DMS53 (cell line): ENCODE measurements around the gene DAB2IP.

Experiments used
- DNase-seq: peaks from one replicate; lab custom pipeline; 2025; lab: John Stamatoyannopoulos, UW

The DAB2IP gene

DNA sequence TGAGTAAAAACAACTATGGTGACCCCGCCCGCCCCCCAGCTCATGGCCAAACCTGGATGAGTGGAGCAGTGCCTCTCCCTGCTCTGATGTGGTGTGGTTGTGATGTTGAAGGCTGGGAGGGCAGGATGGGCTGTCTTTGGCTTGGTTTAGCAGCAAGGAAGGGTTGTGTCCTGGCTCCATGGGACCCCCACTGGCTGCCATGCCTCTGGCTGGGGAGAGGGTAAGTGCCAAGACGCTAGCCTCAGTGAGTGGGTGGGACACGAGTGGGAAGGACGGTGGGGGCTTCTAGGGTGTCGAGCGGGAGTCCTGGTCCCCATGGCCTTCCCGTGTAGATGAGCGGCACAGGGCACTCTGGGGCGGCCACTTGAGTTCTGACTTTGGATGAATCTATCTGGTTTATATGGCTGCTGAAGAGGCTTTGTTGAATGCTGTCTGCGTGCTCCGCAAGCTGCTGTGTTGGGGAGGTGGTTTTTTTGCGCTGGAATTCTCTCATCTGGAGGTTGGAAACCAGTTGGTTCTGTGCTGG, 50.4 kb downstream of the DAB2IP start:
- no peak for DNase-seq

DNA sequence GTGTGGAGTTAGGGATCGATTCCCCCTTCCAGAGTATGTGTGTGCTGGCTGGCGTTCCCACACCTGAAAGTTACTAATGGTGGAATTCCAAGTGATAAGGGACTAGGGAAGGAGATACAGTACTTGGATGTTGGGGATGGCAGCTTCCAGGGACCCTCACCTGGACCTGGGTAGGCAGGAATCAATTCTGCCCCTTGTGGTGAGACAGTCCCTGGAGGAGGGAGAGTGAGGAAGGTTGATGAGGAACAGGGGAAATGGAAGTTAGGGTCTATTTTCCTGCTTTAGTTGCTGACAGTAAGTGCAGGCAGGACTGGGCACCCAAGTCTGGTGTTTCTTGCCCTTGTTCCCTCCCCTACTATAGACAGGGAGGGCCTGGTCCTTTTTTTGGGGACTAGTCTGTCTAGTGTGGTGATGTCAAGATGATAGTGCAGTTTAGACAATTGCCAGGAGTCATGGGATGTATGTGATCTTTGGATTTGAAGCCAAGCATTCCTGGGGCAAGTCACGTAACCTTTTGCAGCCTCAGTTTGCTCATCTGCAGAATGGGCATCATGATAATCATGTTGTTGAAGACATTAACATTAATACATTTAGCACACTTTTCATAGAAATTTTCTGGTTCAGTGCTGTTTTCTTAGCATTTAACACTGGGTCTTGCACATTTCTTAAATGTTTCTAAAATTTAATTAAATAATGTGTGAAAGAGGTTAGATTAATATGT, 51.7 kb downstream of the DAB2IP start:
- no peak for DNase-seq

DNA sequence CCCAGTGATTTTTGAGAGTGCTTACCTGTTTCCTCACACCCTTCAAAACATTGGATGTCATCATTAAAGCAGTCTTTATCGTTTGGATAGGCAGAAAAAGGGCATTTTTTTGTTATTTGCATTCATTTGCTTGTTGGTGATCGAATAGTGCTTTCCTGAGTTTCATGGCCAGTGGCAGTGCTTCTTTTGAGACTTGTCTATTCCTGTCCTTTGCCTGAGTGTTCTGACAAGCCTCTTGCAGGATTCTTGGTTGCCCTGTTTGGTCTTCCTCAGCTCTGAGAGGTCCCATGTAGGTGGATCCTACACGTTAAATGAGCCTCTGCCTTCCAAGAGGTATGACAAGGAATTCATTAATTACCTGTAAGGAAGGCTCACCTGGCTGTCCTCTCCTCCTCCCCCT, 52.8 kb downstream of the DAB2IP start:
- DNase-seq = no peak

GRCh38 chr9:121706149-121706750, 54.8 kb downstream of the DAB2IP start:
- DNase-seq = no peak

GRCh38 chr9:121707477-121708424, 56.3 kb downstream of the DAB2IP start:
- no peak for DNase-seq

- no peak for DNase-seq
These were observed 57.5 kb downstream of the DAB2IP start for GRCh38 chr9:121708768-121709488.

DNA sequence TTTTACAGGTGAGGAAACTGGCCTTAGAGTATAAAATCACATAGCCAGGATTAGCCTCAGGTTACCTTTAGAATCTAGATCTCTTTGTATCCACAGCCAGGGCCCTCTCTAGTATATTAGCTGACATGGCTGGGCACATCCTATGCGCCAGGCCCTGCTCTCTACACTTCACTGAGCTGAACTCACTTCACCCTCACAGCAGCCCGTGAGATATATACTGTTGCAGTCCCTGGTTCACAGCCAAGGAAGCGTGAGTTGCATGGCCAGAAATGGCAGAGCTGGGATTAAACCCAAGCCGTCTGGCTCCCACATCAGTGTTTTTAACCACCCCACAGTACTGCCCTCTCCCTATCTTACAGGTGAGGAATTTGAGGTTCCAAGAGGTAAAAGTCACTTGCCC, 58.4 kb downstream of the DAB2IP start:
- DNase-seq = no peak

GRCh38 chr9:121711281-121711680, 59.8 kb downstream of the DAB2IP start:
- DNase-seq = no peak

DNA sequence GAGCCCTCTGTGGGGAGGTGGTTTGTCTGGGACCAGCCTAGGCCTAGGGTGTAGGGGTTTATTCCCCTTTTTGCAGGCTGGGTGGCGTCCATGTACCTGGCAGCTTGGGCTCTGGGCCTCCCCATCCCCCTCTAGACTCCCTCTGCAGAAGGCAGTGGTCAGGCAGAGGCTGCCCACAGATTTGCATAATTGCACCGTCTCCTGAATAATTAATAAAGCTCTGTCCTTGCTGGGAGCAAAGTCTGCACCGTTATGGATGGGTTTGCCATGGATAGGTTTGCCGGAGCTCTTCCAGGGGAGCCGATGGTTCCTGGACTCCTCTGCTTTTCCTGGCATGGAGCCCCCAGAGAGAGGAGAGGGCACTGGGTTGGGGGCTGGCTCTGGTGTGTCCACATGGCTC, 60.4 kb downstream of the DAB2IP start:
- DNase-seq = no peak

DNA sequence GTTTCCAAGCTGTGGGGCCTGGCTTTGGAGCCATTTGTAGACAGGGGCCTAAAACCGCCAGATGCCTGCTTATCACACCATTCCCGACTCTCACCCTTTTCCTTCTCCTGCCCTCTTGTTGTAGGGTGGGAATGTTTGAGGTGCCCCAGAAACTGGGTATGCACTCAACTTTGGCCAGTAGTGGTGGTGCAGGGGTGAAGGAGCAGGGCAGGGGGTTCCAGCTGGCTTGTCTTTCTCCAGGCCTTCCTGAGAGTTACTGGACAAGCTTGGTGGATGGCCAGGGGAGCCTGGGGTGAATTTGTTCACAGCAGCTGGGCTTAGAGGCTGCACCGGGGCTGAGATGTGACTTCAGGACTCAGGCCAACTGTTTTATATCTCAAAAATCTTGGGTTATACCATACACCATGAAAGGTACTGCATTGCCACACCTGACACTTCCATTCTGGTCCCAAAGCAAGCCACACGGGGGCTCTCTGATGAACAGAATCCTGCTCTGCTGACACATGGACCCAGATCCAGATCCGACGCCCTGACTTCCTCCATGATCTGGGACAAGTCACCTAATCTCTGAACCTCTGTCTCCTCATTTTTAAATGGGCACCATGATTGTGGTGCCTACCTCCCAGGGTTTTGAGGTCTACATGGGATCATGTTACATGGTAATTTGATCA, 62.1 kb downstream of the DAB2IP start:
- no peak for DNase-seq

GRCh38 chr9:121714075-121714705, 62.8 kb downstream of the DAB2IP start:
- no peak for DNase-seq

- no peak for DNase-seq
These were observed 63.4 kb downstream of the DAB2IP start for GRCh38 chr9:121714873-121715272.

GRCh38 chr9:121717141-121717991, 65.9 kb downstream of the DAB2IP start:
- no peak for DNase-seq

- no peak for DNase-seq
These were observed 66.7 kb downstream of the DAB2IP start for GRCh38 chr9:121718084-121718483.

DNA sequence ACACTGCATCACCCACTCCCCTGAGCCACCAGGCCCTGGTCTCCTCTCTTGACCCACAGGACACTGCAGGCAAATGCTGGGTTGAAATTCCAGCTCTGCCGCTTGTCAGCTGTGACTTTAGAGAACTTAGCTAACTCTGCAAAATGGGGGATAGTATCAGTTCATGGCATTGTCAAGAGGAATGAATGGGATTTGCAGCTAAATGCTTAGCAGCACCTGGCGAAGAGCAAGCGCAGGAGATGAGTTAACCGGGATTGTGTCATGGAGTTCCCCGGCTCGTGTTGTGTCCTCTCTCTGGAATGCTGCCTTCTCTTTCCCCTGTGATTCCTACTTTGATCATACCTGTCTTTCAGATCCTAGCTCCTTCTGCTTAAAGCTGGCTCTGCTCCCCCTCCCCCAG, 67.1 kb downstream of the DAB2IP start:
- DNase-seq = no peak

- DNase-seq = peak; percentile 39
These were observed 69.0 kb downstream of the DAB2IP start for GRCh38 chr9:121720311-121721057.

DNA sequence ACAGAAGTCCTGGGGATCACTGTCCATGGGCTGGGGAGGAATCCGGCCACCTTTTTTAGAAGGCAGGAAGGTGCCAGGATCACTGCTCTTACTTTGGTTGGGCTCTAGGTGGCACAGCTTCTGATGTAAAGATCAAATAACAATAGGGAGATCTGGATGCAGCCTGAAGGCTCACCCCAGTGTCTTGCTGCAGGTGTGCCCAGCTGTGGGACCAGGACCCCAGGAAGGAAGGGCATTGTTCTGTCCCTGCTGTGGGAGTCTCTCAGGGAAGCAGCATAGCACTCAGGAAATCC, 69.6 kb downstream of the DAB2IP start:
- peak; percentile 27 for DNase-seq

- DNase-seq = no peak
These were observed 70.3 kb downstream of the DAB2IP start for GRCh38 chr9:121721770-121722169.

DNA sequence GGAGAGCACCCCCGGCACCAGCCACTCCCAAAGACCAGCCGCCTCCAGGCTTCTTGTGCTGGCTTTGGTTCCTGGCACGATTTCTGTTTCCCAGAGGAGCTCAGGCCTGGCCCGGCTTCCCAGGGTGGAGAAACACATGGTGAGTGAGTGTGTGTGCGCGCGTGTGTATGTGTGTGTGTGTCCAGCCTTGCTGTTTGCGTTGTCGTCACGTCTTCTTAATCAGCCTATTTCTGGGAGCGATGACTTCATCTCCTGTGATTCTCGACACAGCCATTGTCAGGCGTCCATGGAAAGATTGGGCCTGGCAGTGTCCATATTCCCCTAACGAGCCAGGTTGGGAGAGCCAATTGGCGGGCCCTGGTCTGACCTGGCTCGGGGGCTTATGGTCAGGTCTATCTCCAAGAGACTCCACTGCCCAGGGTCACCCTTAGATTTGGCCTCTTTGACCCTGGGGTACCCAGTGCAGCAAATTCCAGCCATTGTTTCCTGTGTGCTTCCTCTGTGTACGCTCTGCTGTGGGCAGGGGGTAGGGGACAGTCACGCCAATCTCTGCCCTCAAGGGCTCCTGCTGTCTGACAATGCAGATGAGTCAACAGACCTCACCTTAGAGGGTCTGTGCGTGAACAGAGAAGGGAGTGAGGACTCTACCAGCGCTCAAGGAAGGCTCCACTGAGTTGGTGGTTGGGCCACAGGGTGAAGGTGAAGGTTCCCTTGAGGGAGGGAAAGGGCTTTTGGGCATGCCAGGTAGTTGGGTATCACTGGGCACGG, 73.8 kb downstream of the DAB2IP start:
- DNase-seq = peak; percentile 13
